ENCODE data around the gene ADH1A. TPM values are rescaled to one million over a fixed set of nuclear protein-coding genes. Genes with fewer than 3 reads are reported as not detected.

Gene ADH1A
- total and polyA plus RNA-seq, 2 of the 13 experiments (the other 11 are each of a cell fraction or from before 2014, with no cell fraction given), result 0.13 TPM; not detected in 1

- H3K27ac ChIP-seq (ENCODE audit: extremely low read length, insufficient read depth, low read length), result no peak overlapping the region
- 59% methylated on average over 6 of the region's 6 CpGs for WGBS (ENCODE audit: low lambda C conversion rate)
- intact Hi-C loops (cut with micrococcal nuclease; ENCODE audit: unreplicated experiment), result no loop called here
- DNase-seq (ENCODE audit: low spot score) (no peak), ATAC-seq (no peak), FAIRE-seq (no peak)
- BruUV-seq (replicated peaks), result no TSS peak
- no peak overlapping the region for H3K4me2 ChIP-seq (ENCODE audit: low read depth, low read length)
- H3K9me3 ChIP-seq (ENCODE audit: low read length), result no peaks in the 10 kb centered on the region
- no peaks in the 10 kb centered on the region for H3K4me1 ChIP-seq (ENCODE audit: insufficient read depth, low read length)
- CTCF ChIA-PET (ENCODE audit: low intra/inter-chr PET ratio, low total read pairs), result no interaction called here
- H2AFZ ChIP-seq (ENCODE audit: low read length), result no peak overlapping the region
- H3K9ac ChIP-seq (ENCODE audit: insufficient read depth, low read depth, low read length), result no peak overlapping the region
- H3K4me3 ChIP-seq (replicated peaks in 1 of 3; ENCODE audit: insufficient read depth in 1 of 3, low read depth in 2 of 3, low read length in 3 of 3), result no peak overlapping the region
- H4K20me1 ChIP-seq (ENCODE audit: insufficient read depth, low read length), result no peaks in the 10 kb centered on the region
- no peaks in the 10 kb centered on the region for H3K27me3 ChIP-seq (ENCODE audit: control insufficient read depth in 1 of 2, insufficient read depth in 2 of 2, low read length in 2 of 2)
- TF ChIP-seq ZNF136 (CRISPR knock-in tag; IDR thresholded peaks at IDR 0.05; ENCODE audit: low read depth) (no peak), RCOR2 (CRISPR knock-in tag; IDR thresholded peaks at IDR 0.05) (no peak), PITX1 (CRISPR knock-in tag; IDR thresholded peaks at IDR 0.05) (no peak), ZNF550 (CRISPR knock-in tag; IDR thresholded peaks at IDR 0.05; ENCODE audit: borderline replicate concordance) (no peak), BCL6 (CRISPR knock-in tag; IDR thresholded peaks at IDR 0.05) (no peak)
- no peaks in the 10 kb centered on the region for H3K79me2 ChIP-seq (ENCODE audit: insufficient read depth, low read length)
- no peaks in the 10 kb centered on the region for H3K36me3 ChIP-seq (replicated peaks in 1 of 2; ENCODE audit: control insufficient read depth in 1 of 2, insufficient read depth in 2 of 2, low read length in 2 of 2)
- POLR2A ChIA-PET, result no interaction called here
- in situ Hi-C loops (cut with HindIII; ENCODE audit: extremely low pct_ligation_motif_present, low pct_unique_long_range_greater_than_20kb), result no loop called here
Observed at GRCh38 chr4:99315839-99316238, 25.1 kb upstream of the ADH1A start.

- Histone ChIP-seq H3K9ac (ENCODE audit: insufficient read depth, low read depth, low read length) (no peak overlapping the region), H3K27ac (ENCODE audit: extremely low read length, insufficient read depth, low read length) (no peak overlapping the region), H4K20me1 (ENCODE audit: insufficient read depth, low read length) (no peaks in the 10 kb centered on the region), H3K4me2 (ENCODE audit: low read depth, low read length) (no peak overlapping the region), H2AFZ (ENCODE audit: low read length) (no peak overlapping the region), H3K27me3 (ENCODE audit: control insufficient read depth in 1 of 2, insufficient read depth in 2 of 2, low read length in 2 of 2) (no peaks in the 10 kb centered on the region), H3K4me3 (replicated peaks in 1 of 3; ENCODE audit: insufficient read depth in 1 of 3, low read depth in 2 of 3, low read length in 3 of 3) (no peak overlapping the region), H3K9me3 (ENCODE audit: low read length) (no peaks in the 10 kb centered on the region), H3K36me3 (replicated peaks in 1 of 2; ENCODE audit: control insufficient read depth in 1 of 2, insufficient read depth in 2 of 2, low read length in 2 of 2) (no peaks in the 10 kb centered on the region), H3K79me2 (ENCODE audit: insufficient read depth, low read length) (no peaks in the 10 kb centered on the region), H3K4me1 (ENCODE audit: insufficient read depth, low read length) (no peaks in the 10 kb centered on the region)
- ATAC-seq, result no peak
- DNase-seq (ENCODE audit: low spot score), result no peak
- FAIRE-seq, result no peak
- ChIA-PET CTCF (ENCODE audit: low intra/inter-chr PET ratio, low total read pairs) (no interaction called here), POLR2A (no interaction called here)
- BruUV-seq (replicated peaks), result no TSS peak
- in situ Hi-C loops (cut with HindIII; ENCODE audit: extremely low pct_ligation_motif_present, low pct_unique_long_range_greater_than_20kb), result no loop called here
- intact Hi-C loops (cut with micrococcal nuclease; ENCODE audit: unreplicated experiment), result no loop called here
- WGBS (ENCODE audit: low lambda C conversion rate), result 91% methylated on average over 1 of the region's 1 CpG
- no peak for TF ChIP-seq AHR (CRISPR knock-in tag; IDR thresholded peaks at IDR 0.05)
- TF ChIP-seq MYNN (CRISPR knock-in tag; IDR thresholded peaks at IDR 0.05; ENCODE audit: low read depth), result no peak
- TF ChIP-seq MTA3 (CRISPR knock-in tag; IDR thresholded peaks at IDR 0.05), result no peak
- no peak for TF ChIP-seq BRCA1 (CRISPR knock-in tag; IDR thresholded peaks at IDR 0.05)
- TF ChIP-seq SNAPC2 (CRISPR knock-in tag; IDR thresholded peaks at IDR 0.05), result no peak
- no peak for TF ChIP-seq ZNF883 (CRISPR knock-in tag; IDR thresholded peaks at IDR 0.05; ENCODE audit: not compliant biosample characterization)
- no peak for TF ChIP-seq MAF1 (CRISPR knock-in tag; IDR thresholded peaks at IDR 0.05; ENCODE audit: borderline replicate concordance)
- TF ChIP-seq CTCF (CRISPR knock-in tag; IDR thresholded peaks at IDR 0.05), result no peak
- TF ChIP-seq ZNF10 (CRISPR knock-in tag; IDR thresholded peaks at IDR 0.05; ENCODE audit: borderline replicate concordance, low read depth), result no peak
- no peak for TF ChIP-seq THAP8 (CRISPR knock-in tag; IDR thresholded peaks at IDR 0.05; ENCODE audit: borderline replicate concordance)
- TF ChIP-seq REPIN1 (CRISPR knock-in tag; IDR thresholded peaks at IDR 0.05; ENCODE audit: borderline replicate concordance, low read depth), result no peak
- TF ChIP-seq SIN3A (IDR thresholded peaks at IDR 0.05; ENCODE audit: borderline replicate concordance, low read depth, low read length), result no peak
- TF ChIP-seq ZFP82 (CRISPR knock-in tag; IDR thresholded peaks at IDR 0.05; ENCODE audit: borderline replicate concordance), result no peak
- TF ChIP-seq ZFP37 (CRISPR knock-in tag; IDR thresholded peaks at IDR 0.05; ENCODE audit: borderline replicate concordance), result no peak
- no peak for TF ChIP-seq DPF2 (CRISPR knock-in tag; IDR thresholded peaks at IDR 0.05; ENCODE audit: borderline replicate concordance, low read depth)
Observed at GRCh38 chr4:99314211-99314610, 23.4 kb upstream of the ADH1A start.

Measured in HepG2 (cell line).